ENCODE data around the gene SLC5A2.

Gene SLC5A2

DNA sequence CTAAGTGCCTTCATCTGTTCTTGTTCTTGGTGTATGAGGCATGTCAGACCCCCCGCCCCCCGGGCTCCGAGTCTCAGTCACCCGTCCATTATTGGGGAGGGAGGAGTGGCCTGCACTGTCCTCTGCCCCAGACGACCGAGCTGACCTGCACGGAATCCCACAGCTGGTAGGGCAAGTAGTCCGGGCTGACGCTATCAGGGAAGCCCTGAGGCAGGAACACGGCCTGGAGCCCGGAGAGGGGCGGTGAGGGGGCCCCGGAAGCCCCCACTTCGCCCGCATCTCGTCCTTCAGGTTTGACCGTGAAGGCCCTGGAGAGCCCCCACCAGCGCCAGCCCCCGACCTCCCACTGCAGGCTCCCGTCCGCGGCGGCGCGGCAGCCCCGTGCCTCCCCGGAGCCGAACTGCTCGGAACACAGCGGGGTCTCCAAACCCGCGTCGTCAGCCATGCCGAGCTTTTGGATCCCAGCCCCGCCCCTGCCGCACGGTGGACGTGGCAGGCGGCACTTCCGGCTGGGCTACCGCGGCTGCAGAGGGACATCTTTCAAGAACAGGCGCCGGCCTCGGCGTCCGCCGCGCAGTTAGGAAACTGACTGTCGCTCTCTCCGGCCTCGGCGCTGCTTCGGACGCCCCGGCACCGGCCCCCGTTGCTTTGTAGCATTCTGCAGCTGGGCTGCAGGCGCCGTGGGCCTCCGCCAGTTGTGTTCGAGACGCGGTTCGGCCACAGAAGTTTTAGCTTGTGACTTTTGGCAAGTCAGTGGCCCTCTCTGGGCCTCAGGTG lies 25.2 kb downstream of the SLC5A2 start, which contains the start of gene RUSF1:
TSS of gene RUSF1 (minus strand) at position 463 of the 777 bp plus-strand sequence. CDS start at position 445, 18 bp downstream.
- no peak within 1 kb of the TSS for H4K8ac ChIP-seq (ENCODE audit: low read depth, low read length)
- peaks cover 5% of the 10 kb centered on the region for H3K4me1 ChIP-seq (ENCODE audit: control insufficient read depth, low read depth, low read length)
- H3K79me2 ChIP-seq (ENCODE audit: control insufficient read depth, insufficient read depth, low read length), result no peaks in the 10 kb centered on the region
- no peaks in the 10 kb centered on the region for H3K36me3 ChIP-seq (ENCODE audit: control insufficient read depth, insufficient read depth, low read length)
- no peaks in the 10 kb centered on the region for H3K27me3 ChIP-seq (ENCODE audit: insufficient read depth, low read length, poor library complexity)
- H3K4me3 ChIP-seq (ENCODE audit: low read length), result peak within 1 kb of the TSS; percentile 67
- H3K4ac ChIP-seq (ENCODE audit: low read depth, low read length), result peak within 1 kb of the TSS; percentile 56
- H2BK15ac ChIP-seq (replicated peaks; ENCODE audit: low read depth), result no peak within 1 kb of the TSS
- H3K18ac ChIP-seq (ENCODE audit: low read length), result peak within 1 kb of the TSS; percentile 94
- peak within 1 kb of the TSS; percentile 55 for H3K27ac ChIP-seq (ENCODE audit: low read depth, low read length)
- H3K9ac ChIP-seq (ENCODE audit: low read length), result peak within 1 kb of the TSS; percentile 92
- H3K56ac ChIP-seq (ENCODE audit: low read length), result peak within 1 kb of the TSS; percentile 98
- no CpG with 5 or more reads among the region's 65 CpGs for WGBS (ENCODE audit: extremely low coverage, insufficient coverage, low lambda C conversion rate)
- H2BK5ac ChIP-seq (ENCODE audit: low read length), result no peak within 1 kb of the TSS
- H2AK5ac ChIP-seq (ENCODE audit: low read length), result no peak within 1 kb of the TSS
- H3K79me1 ChIP-seq (ENCODE audit: low read length), result peaks cover 4% of the 10 kb centered on the region
- DNase-seq, result peak; percentile 96
- H2BK120ac ChIP-seq (ENCODE audit: low read depth, low read length), result no peak within 1 kb of the TSS
- peak within 1 kb of the TSS; percentile 64 for H4K5ac ChIP-seq (ENCODE audit: low read length)
- H3K4me2 ChIP-seq (ENCODE audit: low read length), result peak within 1 kb of the TSS; percentile 58
- H3K23ac ChIP-seq (ENCODE audit: low read length), result no peak within 1 kb of the TSS

GRCh38 chr16:31508706-31509195 lies 25.8 kb downstream of the SLC5A2 start:
- no peaks in the 10 kb centered on the region for H3K79me2 ChIP-seq (ENCODE audit: control insufficient read depth, insufficient read depth, low read length)
- no peaks in the 10 kb centered on the region for H3K27me3 ChIP-seq (ENCODE audit: insufficient read depth, low read length, poor library complexity)
- no peak overlapping the region for H2BK5ac ChIP-seq (ENCODE audit: low read length)
- peak overlapping the region; percentile 94 for H3K18ac ChIP-seq (ENCODE audit: low read length)
- no CpG with 5 or more reads among the region's 6 CpGs for WGBS (ENCODE audit: extremely low coverage, insufficient coverage, low lambda C conversion rate)
- H3K56ac ChIP-seq (ENCODE audit: low read length), result peak overlapping the region; percentile 98
- peak overlapping the region; percentile 56 for H3K4ac ChIP-seq (ENCODE audit: low read depth, low read length)
- peak overlapping the region; percentile 58 for H3K4me2 ChIP-seq (ENCODE audit: low read length)
- H4K8ac ChIP-seq (ENCODE audit: low read depth, low read length), result no peak overlapping the region
- peak overlapping the region; percentile 67 for H3K4me3 ChIP-seq (ENCODE audit: low read length)
- H4K5ac ChIP-seq (ENCODE audit: low read length), result peak overlapping the region; percentile 2
- no peak overlapping the region for H3K23ac ChIP-seq (ENCODE audit: low read length)
- peaks cover 4% of the 10 kb centered on the region for H3K79me1 ChIP-seq (ENCODE audit: low read length)
- H3K27ac ChIP-seq (ENCODE audit: low read depth, low read length), result no peak overlapping the region
- DNase-seq, result no peak
- no peaks in the 10 kb centered on the region for H3K36me3 ChIP-seq (ENCODE audit: control insufficient read depth, insufficient read depth, low read length)
- H3K4me1 ChIP-seq (ENCODE audit: control insufficient read depth, low read depth, low read length), result peaks cover 5% of the 10 kb centered on the region
- no peak overlapping the region for H2BK120ac ChIP-seq (ENCODE audit: low read depth, low read length)
- no peak overlapping the region for H2AK5ac ChIP-seq (ENCODE audit: low read length)
- no peak overlapping the region for H2BK15ac ChIP-seq (replicated peaks; ENCODE audit: low read depth)
- H3K9ac ChIP-seq (ENCODE audit: low read length), result peak overlapping the region; percentile 92

- Histone ChIP-seq H2BK120ac (ENCODE audit: low read depth, low read length) (no peak overlapping the region), H3K36me3 (ENCODE audit: control insufficient read depth, insufficient read depth, low read length) (no peaks in the 10 kb centered on the region), H2BK5ac (ENCODE audit: low read length) (no peak overlapping the region), H2AK5ac (ENCODE audit: low read length) (no peak overlapping the region), H3K4me1 (ENCODE audit: control insufficient read depth, low read depth, low read length) (peaks cover 2% of the 10 kb centered on the region), H3K23ac (ENCODE audit: low read length) (no peak overlapping the region), H3K27me3 (ENCODE audit: insufficient read depth, low read length, poor library complexity) (no peaks in the 10 kb centered on the region), H3K4ac (ENCODE audit: low read depth, low read length) (no peak overlapping the region), H3K4me3 (ENCODE audit: low read length) (no peak overlapping the region), H3K27ac (ENCODE audit: low read depth, low read length) (no peak overlapping the region), H3K56ac (ENCODE audit: low read length) (no peak overlapping the region), H3K18ac (ENCODE audit: low read length) (no peak overlapping the region), H3K79me2 (ENCODE audit: control insufficient read depth, insufficient read depth, low read length) (no peaks in the 10 kb centered on the region), H4K5ac (ENCODE audit: low read length) (no peak overlapping the region), H3K4me2 (ENCODE audit: low read length) (no peak overlapping the region), H4K8ac (ENCODE audit: low read depth, low read length) (no peak overlapping the region), H2BK15ac (replicated peaks; ENCODE audit: low read depth) (no peak overlapping the region), H3K9ac (ENCODE audit: low read length) (no peak overlapping the region), H3K79me1 (ENCODE audit: low read length) (no peaks in the 10 kb centered on the region)
- DNase-seq, result no peak
- no CpG with 5 or more reads among the region's 6 CpGs for WGBS (ENCODE audit: extremely low coverage, insufficient coverage, low lambda C conversion rate)
These were observed 30.2 kb downstream of the SLC5A2 start for GRCh38 chr16:31513126-31513525.

DNA sequence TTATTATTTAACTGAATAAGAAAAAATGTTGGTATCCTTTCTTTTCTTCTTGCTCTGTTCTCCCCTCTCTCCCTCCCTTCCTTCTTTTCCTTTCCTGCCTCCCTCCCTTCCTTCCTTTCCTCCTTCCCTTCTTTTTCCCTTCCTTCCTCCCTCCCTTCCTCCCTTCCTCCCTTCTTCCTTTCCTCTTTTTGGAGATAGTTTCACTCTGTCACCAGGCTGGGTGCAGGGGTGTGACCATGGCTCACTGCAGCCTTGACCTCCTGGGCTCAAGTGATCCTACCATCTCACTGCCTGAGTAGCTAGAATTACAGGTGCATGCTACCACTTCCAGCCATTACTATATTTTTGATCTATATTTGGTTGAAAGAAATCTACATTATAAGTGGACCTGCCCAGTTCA lies 31.0 kb downstream of the SLC5A2 start:
- no peaks in the 10 kb centered on the region for H3K36me3 ChIP-seq (ENCODE audit: control insufficient read depth, insufficient read depth, low read length)
- H3K4me2 ChIP-seq (ENCODE audit: low read length), result no peak overlapping the region
- H3K23ac ChIP-seq (ENCODE audit: low read length), result no peak overlapping the region
- no peak overlapping the region for H2AK5ac ChIP-seq (ENCODE audit: low read length)
- H4K8ac ChIP-seq (ENCODE audit: low read depth, low read length), result no peak overlapping the region
- DNase-seq, result no peak
- H3K4me1 ChIP-seq (ENCODE audit: control insufficient read depth, low read depth, low read length), result peaks cover 2% of the 10 kb centered on the region
- no peak overlapping the region for H2BK120ac ChIP-seq (ENCODE audit: low read depth, low read length)
- no peak overlapping the region for H3K18ac ChIP-seq (ENCODE audit: low read length)
- H3K4me3 ChIP-seq (ENCODE audit: low read length), result no peak overlapping the region
- H4K5ac ChIP-seq (ENCODE audit: low read length), result no peak overlapping the region
- no peak overlapping the region for H2BK5ac ChIP-seq (ENCODE audit: low read length)
- no peaks in the 10 kb centered on the region for H3K27me3 ChIP-seq (ENCODE audit: insufficient read depth, low read length, poor library complexity)
- H2BK15ac ChIP-seq (replicated peaks; ENCODE audit: low read depth), result no peak overlapping the region
- H3K56ac ChIP-seq (ENCODE audit: low read length), result no peak overlapping the region
- no peak overlapping the region for H3K4ac ChIP-seq (ENCODE audit: low read depth, low read length)
- H3K79me1 ChIP-seq (ENCODE audit: low read length), result no peaks in the 10 kb centered on the region
- H3K79me2 ChIP-seq (ENCODE audit: control insufficient read depth, insufficient read depth, low read length), result no peaks in the 10 kb centered on the region
- H3K27ac ChIP-seq (ENCODE audit: low read depth, low read length), result no peak overlapping the region
- H3K9ac ChIP-seq (ENCODE audit: low read length), result no peak overlapping the region

DNA sequence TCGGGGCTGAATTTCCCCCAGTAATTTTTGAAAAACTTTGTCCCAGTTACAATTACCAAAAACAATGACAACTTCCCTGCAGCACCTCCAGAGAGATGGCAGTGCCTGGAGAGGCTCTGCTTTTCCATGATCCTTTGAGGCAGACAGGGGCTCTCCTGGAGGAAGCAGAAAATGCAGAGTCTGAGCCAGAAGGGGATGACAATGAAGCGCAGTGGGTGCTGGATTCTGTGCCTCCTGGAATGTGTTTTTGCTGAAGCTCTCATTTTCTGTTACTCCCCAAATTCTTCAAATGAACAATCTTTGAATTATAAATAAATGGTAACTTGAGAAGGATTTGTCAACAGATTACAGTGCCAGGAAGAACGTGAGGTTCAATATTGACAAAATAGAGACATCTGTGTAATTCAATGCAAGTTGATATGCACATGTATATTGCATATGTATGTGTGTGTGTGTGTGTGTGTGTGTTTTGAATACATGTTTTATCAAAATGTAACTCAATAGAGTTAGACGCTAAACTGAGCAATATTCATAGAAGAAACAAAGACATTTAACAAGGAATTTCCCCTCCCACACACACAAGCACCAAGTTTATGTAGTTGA lies 35.0 kb downstream of the SLC5A2 start:
- Histone ChIP-seq H3K4me1 (ENCODE audit: control insufficient read depth, low read depth, low read length) (no peaks in the 10 kb centered on the region), H3K36me3 (ENCODE audit: control insufficient read depth, insufficient read depth, low read length) (no peaks in the 10 kb centered on the region), H2BK5ac (ENCODE audit: low read length) (no peak overlapping the region), H3K4me3 (ENCODE audit: low read length) (no peak overlapping the region), H2AK5ac (ENCODE audit: low read length) (no peak overlapping the region), H4K8ac (ENCODE audit: low read depth, low read length) (no peak overlapping the region), H3K27me3 (ENCODE audit: insufficient read depth, low read length, poor library complexity) (no peaks in the 10 kb centered on the region), H3K23ac (ENCODE audit: low read length) (no peak overlapping the region), H3K4me2 (ENCODE audit: low read length) (no peak overlapping the region), H2BK15ac (replicated peaks; ENCODE audit: low read depth) (no peak overlapping the region), H3K79me2 (ENCODE audit: control insufficient read depth, insufficient read depth, low read length) (no peaks in the 10 kb centered on the region), H3K9ac (ENCODE audit: low read length) (no peak overlapping the region), H4K5ac (ENCODE audit: low read length) (no peak overlapping the region), H2BK120ac (ENCODE audit: low read depth, low read length) (no peak overlapping the region), H3K4ac (ENCODE audit: low read depth, low read length) (no peak overlapping the region), H3K27ac (ENCODE audit: low read depth, low read length) (no peak overlapping the region), H3K56ac (ENCODE audit: low read length) (no peak overlapping the region), H3K79me1 (ENCODE audit: low read length) (no peaks in the 10 kb centered on the region), H3K18ac (ENCODE audit: low read length) (no peak overlapping the region)
- WGBS (ENCODE audit: extremely low coverage, insufficient coverage, low lambda C conversion rate), result no CpG with 5 or more reads among the region's 4 CpGs
- no peak for DNase-seq
